BLaER1 treated with 17β-estradiol and CSF1 and Interleukin-3, amounts not matched to agents 10 nM and 100 nM (cell line): ENCODE results near the gene SLC36A1.
"Not testable (repeated sequence)": the region's sequence is repeated elsewhere in the genome, so short reads cannot be mapped to it uniquely, and the experiment has no call there.

Experiments used
- H3K27ac ChIP-seq, 11 experiments: shearing (Covaris generic); formaldehyde crosslinking; 2 replicates each; pipeline ENCODE4 v1.8.1; 2022
- H3K27me3 ChIP-seq, 11 experiments: shearing (Covaris generic); formaldehyde crosslinking; 2 replicates each; pipeline ENCODE4 v1.8.1; 2022
- H3K36me3 ChIP-seq, 11 experiments: shearing (Covaris generic); formaldehyde crosslinking; 2 replicates each; pipeline ENCODE4 v1.8.1; 2022
- H3K4me1 ChIP-seq, 10 experiments: shearing (Covaris generic); formaldehyde crosslinking; 2 replicates each; pipeline ENCODE4 v1.8.1; 2022
- H3K4me2 ChIP-seq, 11 experiments: shearing (Covaris generic); formaldehyde crosslinking; 2 replicates each; pipeline ENCODE4 v1.8.1; 2022
- H3K4me3 ChIP-seq, 10 experiments: shearing (Covaris generic); formaldehyde crosslinking; 2 replicates each; pipeline ENCODE4 v1.8.1; 2022
- H3K9ac ChIP-seq, 11 experiments: shearing (Covaris generic); formaldehyde crosslinking; 2 replicates each; pipeline ENCODE4 v1.8.1; 2022
- H3K9me3 ChIP-seq, 11 experiments: shearing (Covaris generic); formaldehyde crosslinking; replicated peaks in 1 of 11; 2 replicates each; pipeline ENCODE4 v1.8.1; 2022
- H4K20me1 ChIP-seq, 11 experiments: shearing (Covaris generic); formaldehyde crosslinking; 2 replicates each; pipeline ENCODE4 v1.8.1; 2022
- Cebpa-rat ChIP-seq, 11 experiments: shearing (Covaris generic); IDR thresholded peaks; 2 replicates each; pipeline ENCODE4 v1.8.1; 2022

The SLC36A1 gene

DNA sequence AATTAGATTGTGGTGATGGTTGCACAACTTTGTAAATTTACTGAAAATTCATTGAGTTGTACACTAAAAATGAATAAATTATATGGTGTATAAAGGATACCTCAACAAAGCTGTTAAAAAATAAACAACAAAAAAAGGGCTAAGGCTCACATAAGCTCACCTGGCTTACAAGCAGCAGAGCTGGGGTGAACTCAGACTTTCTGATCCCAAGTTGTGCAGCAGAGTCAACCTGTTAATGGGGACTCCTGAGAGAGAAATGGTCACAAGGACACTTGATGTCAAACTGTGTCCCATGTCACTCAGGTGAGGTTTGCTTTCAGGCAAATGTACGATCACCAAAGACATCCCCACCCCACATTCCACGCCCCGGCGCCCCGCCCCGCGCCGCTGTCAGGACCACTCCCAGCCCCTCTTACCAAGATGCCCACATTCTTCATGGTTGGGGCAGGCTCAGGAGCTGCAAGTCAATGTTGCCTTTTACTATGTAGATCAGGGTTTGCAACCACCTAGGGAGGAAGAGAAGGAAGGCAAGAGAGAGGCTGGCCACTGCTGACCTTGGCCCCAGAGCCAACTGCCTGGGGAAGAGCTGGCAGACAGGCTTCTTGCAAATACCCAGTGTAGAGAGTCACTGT, 22.4 kb upstream of the SLC36A1 start:
- Histone ChIP-seq H3K4me1 (no peaks in the 10 kb centered on the region), H3K9ac (no peak overlapping the region), H3K4me2 (no peak overlapping the region), H3K27ac (no peak overlapping the region), H3K36me3 (no peaks in the 10 kb centered on the region), H4K20me1 (no peaks in the 10 kb centered on the region), H3K9me3 (peaks cover 0 to 13% (median 4%) of the 10 kb centered on the region in 11 experiments; a peak in 17 of 22 replicates), H3K27me3 (no peaks in the 10 kb centered on the region), H3K4me3 (no peak overlapping the region)
- no peak for TF ChIP-seq Cebpa-rat (IDR thresholded peaks at IDR 0.05)

DNA sequence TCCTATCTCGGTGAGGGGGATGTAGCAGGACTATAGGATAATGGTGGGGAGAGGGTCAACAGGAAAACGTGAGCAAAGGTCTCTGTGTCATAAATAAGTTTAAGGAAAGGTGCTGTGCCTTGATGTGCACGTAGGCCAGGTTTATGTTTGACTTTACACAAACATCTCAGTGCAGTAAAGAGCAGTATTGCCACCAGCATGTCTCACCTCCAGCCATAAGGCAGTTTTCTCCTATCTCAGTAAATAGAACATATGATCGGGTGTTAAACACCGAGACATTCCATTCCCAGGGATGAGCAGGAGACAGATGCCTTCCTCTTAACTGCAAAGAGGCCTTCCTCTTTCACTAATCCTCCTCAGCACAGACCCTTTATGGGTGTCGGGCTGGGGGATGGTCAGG, 21.1 kb upstream of the SLC36A1 start:
- not testable (repeated sequence) for H3K9ac ChIP-seq, H3K4me1 ChIP-seq, H3K36me3 ChIP-seq, H3K9me3 ChIP-seq, H3K4me3 ChIP-seq, H3K4me2 ChIP-seq, H3K27ac ChIP-seq, H3K27me3 ChIP-seq, H4K20me1 ChIP-seq

DNA sequence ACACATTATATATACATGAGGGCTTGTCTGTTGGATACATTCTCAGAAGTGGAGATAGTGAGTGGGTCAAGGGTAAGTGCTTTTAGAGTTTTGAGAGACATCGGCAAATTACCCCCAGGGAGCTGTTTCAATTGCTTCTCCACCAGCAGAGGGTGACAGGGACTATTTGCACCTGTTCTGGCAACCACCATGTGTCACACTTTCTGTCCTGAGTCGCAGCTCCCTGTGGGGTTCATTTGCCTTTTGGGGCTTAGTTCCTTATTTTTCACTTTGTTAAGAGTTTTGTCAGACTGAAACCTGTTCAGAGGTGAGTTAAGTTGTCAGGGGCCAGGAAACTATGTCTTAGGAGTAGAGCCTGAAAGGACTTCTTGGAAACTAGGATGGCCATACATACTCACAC, 20.1 kb upstream of the SLC36A1 start:
- H3K4me2 ChIP-seq: no peak overlapping the region
- H3K9ac ChIP-seq: no peak overlapping the region
- no peaks in the 10 kb centered on the region for H4K20me1 ChIP-seq
- TF ChIP-seq Cebpa-rat (IDR thresholded peaks at IDR 0.05): no peak
- H3K27me3 ChIP-seq: no peaks in the 10 kb centered on the region
- H3K36me3 ChIP-seq: no peaks in the 10 kb centered on the region
- no peak overlapping the region for H3K27ac ChIP-seq
- no peaks in the 10 kb centered on the region for H3K9me3 ChIP-seq
- H3K4me3 ChIP-seq: no peak overlapping the region
- H3K4me1 ChIP-seq: no peaks in the 10 kb centered on the region

DNA sequence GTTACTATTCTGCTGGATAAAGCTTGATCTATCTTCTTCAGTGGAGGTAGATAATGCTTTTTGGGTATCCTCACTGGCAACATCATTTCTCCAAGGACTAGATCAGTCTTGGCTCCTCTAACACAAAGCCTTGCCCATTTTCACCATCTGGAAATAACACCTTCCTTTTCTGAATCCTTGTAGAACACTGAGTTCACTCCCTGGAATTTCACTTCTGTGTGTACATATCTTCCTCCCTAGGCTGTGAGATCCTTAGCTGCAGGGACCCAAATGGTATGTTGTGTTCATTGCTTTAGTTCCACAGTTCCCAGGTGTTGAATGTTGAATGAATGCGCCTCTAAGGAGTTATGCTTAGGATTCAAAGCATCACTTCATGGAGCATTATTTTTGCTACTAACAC, 16.7 kb upstream of the SLC36A1 start:
- Histone ChIP-seq H4K20me1 (no peaks in the 10 kb centered on the region), H3K27me3 (no peaks in the 10 kb centered on the region), H3K9ac (no peak overlapping the region), H3K36me3 (no peaks in the 10 kb centered on the region), H3K4me3 (no peak overlapping the region), H3K4me2 (no peak overlapping the region), H3K4me1 (no peaks in the 10 kb centered on the region), H3K9me3 (no peaks in the 10 kb centered on the region), H3K27ac (no peak overlapping the region)
- TF ChIP-seq Cebpa-rat (IDR thresholded peaks at IDR 0.05): no peak

DNA sequence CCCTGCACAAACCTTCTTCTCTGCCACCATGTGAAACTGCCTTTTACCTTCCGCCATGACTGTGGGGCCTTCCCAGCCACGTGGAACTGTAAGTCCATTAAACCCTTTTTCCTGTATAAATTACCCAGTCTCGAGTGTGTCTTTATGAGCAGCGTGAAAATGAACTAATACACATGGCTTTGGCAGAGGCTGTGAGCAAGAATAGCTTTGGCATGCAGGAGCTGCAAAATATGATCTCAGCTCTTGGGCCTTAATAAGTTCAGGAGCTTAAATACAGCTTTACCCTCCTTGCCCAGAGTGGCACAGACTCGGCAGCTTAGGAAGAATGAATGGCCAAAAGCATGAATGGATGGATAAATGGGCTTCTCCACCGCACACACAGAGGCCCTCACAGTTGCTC, 15.7 kb upstream of the SLC36A1 start:
- no peak overlapping the region for H3K27ac ChIP-seq
- no peak overlapping the region for H3K9ac ChIP-seq
- H3K27me3 ChIP-seq: no peaks in the 10 kb centered on the region
- no peak overlapping the region for H3K4me3 ChIP-seq
- TF ChIP-seq Cebpa-rat (IDR thresholded peaks at IDR 0.05): no peak
- no peaks in the 10 kb centered on the region for H3K4me1 ChIP-seq
- no peaks in the 10 kb centered on the region for H4K20me1 ChIP-seq
- no peak overlapping the region for H3K4me2 ChIP-seq
- H3K9me3 ChIP-seq: no peaks in the 10 kb centered on the region
- H3K36me3 ChIP-seq: no peaks in the 10 kb centered on the region

DNA sequence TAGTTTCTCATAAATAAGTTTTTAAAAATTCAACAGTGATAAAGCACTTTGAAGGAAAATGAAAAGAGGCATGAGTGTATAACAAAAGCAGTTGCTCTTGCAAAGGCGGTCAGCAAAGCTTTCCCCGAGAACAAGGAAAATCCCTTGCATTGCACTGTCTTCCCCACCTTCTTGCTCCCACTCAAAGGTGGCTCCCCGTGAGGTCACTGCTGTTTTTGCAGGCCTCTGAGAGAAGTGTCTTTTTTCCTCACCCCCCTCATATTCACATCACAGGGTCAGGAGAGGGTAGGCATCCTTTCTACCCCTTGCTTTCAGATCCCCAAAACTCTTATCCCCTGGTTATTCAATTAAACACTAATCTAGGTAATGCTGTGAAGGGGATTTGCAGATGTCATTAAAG, 15.2 kb upstream of the SLC36A1 start:
- Histone ChIP-seq H3K9ac (no peak overlapping the region), H3K4me3 (no peak overlapping the region), H4K20me1 (no peaks in the 10 kb centered on the region), H3K27me3 (no peaks in the 10 kb centered on the region), H3K4me2 (no peak overlapping the region), H3K36me3 (no peaks in the 10 kb centered on the region), H3K27ac (no peak overlapping the region), H3K9me3 (no peaks in the 10 kb centered on the region), H3K4me1 (no peaks in the 10 kb centered on the region)
- no peak for TF ChIP-seq Cebpa-rat (IDR thresholded peaks at IDR 0.05)

DNA sequence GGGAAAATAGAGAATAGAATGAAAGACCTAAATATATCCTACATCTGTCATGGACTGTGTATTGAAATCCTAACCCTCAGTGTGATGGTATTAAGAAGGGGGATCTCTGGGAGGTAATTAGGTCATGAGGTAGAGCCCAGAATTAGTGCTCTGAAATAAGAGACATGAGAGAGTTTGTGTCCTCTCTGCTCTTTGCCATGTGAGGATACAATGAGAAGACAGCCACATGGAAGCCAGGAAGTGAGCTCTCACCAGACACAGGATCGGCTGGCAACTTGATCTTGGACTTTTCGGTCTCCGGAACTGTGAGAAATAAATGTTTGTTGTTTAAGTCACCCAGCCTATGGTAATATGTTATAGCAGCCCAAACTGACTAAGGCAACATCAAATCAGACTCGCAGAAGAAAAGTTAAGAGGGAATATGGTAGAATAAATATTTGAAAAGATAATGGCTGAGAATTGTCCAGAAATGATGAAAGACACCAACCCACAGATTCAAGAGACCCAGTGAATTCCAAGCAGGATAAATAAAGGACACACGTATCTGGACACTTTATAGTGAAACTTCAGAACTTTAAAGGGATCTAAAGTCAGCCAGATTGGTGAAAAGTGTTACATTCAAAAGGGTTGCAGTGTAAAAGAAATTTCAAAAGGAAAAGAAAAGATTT, 12.7 kb upstream of the SLC36A1 start:
- H3K36me3 ChIP-seq: no peaks in the 10 kb centered on the region; a peak in 1 of 22 replicates

DNA sequence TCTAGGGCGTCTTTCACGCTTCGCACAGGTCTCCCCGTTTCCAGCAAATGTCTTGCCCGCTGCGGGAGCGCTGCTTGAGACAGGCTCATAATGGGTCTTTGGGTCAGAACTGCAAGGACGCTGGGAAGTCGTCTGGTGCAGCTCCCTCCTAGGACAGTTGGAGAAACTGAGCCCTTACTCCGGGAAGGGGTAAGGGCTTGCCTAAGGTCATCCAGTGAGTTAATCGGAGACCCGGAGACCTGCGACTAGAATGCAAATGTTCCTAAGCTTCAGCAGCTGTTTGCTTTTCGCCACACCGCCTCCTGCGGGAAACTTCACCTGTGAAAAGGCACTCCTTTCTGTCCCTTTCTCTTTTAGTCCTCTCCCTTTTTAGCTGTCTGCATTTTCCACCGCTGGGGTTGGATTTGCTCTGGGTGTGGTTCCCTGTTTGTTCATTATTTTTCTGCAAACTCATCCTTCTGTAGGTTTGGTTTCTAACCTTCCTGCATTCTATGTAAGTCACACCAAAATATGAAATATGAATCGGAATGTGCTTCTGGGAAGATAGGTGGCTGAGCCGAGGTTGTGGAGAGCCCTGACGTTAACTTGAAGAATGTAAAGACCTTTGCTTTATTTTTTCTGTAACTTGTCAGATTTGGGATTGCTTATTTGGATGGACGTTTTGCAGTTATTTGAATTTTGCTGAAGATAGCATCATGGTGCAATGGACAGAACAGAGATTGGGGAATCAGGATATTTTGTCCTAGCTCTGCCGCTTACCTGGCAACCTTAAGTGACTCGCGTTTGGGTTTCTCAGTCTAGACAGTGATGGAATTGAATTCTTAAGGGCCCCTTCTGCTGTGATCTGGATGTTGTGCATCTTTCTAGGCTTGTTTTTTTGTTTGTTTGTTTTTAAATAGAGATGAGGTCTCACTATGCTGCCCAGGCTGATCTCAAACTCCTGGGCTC, 909 bp downstream of the SLC36A1 start:
- Histone ChIP-seq H4K20me1 (peaks cover 0 to 41% (median 6%) of the 10 kb centered on the region in 11 experiments; a peak in 9 of 22 replicates), H3K4me3 (peak overlapping the region; percentile 69 to 86 (median 78))

More for the DNA sequence above, 12.7 kb upstream of the SLC36A1 start:
- Histone ChIP-seq H4K20me1 (no peaks in the 10 kb centered on the region), H3K27ac (no peak overlapping the region), H3K27me3 (no peaks in the 10 kb centered on the region), H3K4me3 (no peak overlapping the region), H3K9ac (no peak overlapping the region), H3K4me1 (no peaks in the 10 kb centered on the region), H3K4me2 (no peak overlapping the region), H3K9me3 (peaks cover 0 to 13% (median 0%) of the 10 kb centered on the region in 11 experiments; a peak in 5 of 22 replicates)
- TF ChIP-seq Cebpa-rat (IDR thresholded peaks at IDR 0.05): no peak

DNA sequence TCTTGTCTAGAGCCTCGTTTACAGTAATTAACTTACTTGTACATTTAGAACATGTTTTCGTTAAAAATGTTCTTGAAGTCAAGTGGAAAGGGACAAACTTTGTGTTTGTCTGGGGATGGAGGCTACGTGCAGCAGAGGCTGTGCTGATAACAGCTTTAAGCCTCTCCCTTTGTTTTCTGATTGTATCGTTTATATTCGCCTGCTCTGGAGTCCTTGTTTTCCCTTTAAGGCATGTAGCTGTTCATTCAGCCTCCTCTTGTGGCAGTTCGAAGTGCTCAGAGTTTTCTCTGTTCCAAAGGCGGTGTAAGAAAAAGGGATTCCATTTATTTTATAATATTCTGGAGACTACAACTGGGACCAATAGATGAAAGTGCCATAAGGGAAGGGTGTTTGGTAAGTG, 1.9 kb downstream of the SLC36A1 start:
- peak overlapping the region in 4 of 11 experiments; percentile 66 to 89 (median 84); a peak in 4 of 22 replicates for H3K27ac ChIP-seq
- peak overlapping the region in 8 of 11 experiments; percentile 84 to 97 (median 93); a peak in 12 of 22 replicates for H3K4me2 ChIP-seq
- peaks cover 12 to 43% (median 16%) of the 10 kb centered on the region in 10 experiments for H3K4me1 ChIP-seq
- peaks cover 0 to 31% (median 0%) of the 10 kb centered on the region in 11 experiments; a peak in 8 of 22 replicates for H3K36me3 ChIP-seq
- H4K20me1 ChIP-seq: peaks cover 0 to 51% (median 6%) of the 10 kb centered on the region in 11 experiments; a peak in 9 of 22 replicates
- H3K4me3 ChIP-seq: peak overlapping the region in 4 of 10 experiments; percentile 80 to 86 (median 82); a peak in 7 of 20 replicates
- no peak for TF ChIP-seq Cebpa-rat (IDR thresholded peaks at IDR 0.05)
- no peaks in the 10 kb centered on the region for H3K27me3 ChIP-seq
- peak overlapping the region in 4 of 11 experiments; percentile 84 to 88 (median 85); a peak in 9 of 22 replicates for H3K9ac ChIP-seq
- no peaks in the 10 kb centered on the region for H3K9me3 ChIP-seq

More for the DNA sequence above, 909 bp downstream of the SLC36A1 start:
- peak overlapping the region; percentile 66 to 89 (median 80) for H3K27ac ChIP-seq
- peaks cover 12 to 43% (median 16%) of the 10 kb centered on the region in 10 experiments for H3K4me1 ChIP-seq
- H3K9ac ChIP-seq: peak overlapping the region; percentile 77 to 88 (median 84)
- no peak for TF ChIP-seq Cebpa-rat (IDR thresholded peaks at IDR 0.05)
- no peaks in the 10 kb centered on the region for H3K27me3 ChIP-seq
- no peaks in the 10 kb centered on the region for H3K9me3 ChIP-seq
- H3K4me2 ChIP-seq: peak overlapping the region; percentile 84 to 99 (median 96)
- peaks cover 0 to 31% (median 0%) of the 10 kb centered on the region in 11 experiments; a peak in 8 of 22 replicates for H3K36me3 ChIP-seq
